SK-N-SH treated with all-trans-retinoic acid at 6 μM for 48 hours (cell line): Measurements from ENCODE around the gene NKAPL.

Experiments
- BACH2 ChIP-seq: fragments of 250-450 bp; sonication (Bioruptor Pico); IDR thresholded peaks from 2 replicates; pipeline ENCODE4 v1.9.0; 2021; ENCODE audit warnings: mild to moderate bottlenecking, borderline replicate concordance
- ESRRG ChIP-seq: fragments of 250-450 bp; sonication (Bioruptor Pico); IDR thresholded peaks from 2 replicates; pipeline ENCODE4 v1.6.1; 2021; ENCODE audit warnings: mild to moderate bottlenecking
- GLIS3 ChIP-seq: fragments of 250-450 bp; sonication (Bioruptor Pico); IDR thresholded peaks from 2 replicates; pipeline ENCODE4 v1.5.0; 2020; ENCODE audit warnings: mild to moderate bottlenecking, moderate library complexity
- OSR1 ChIP-seq: fragments of 250-450 bp; sonication (Bioruptor Pico); IDR thresholded peaks from 2 replicates; pipeline ENCODE4 v1.8.0; 2022; ENCODE audit warnings: moderate library complexity, mild to moderate bottlenecking, inconsistent platforms
- SNAI2 ChIP-seq: fragments of 250-450 bp; sonication (Bioruptor Pico); IDR thresholded peaks from 2 replicates; pipeline ENCODE4 v1.5.0; 2020; ENCODE audit warnings: mild to moderate bottlenecking, moderate library complexity
- TOX ChIP-seq: fragments of 250-450 bp; sonication (Bioruptor Pico); IDR thresholded peaks from 2 replicates; pipeline ENCODE4 v1.8.0; 2021; ENCODE audit warnings: mild to moderate bottlenecking, moderate library complexity, borderline replicate concordance
- ZFP3 ChIP-seq: fragments of 250-450 bp; sonication (Bioruptor Pico); IDR thresholded peaks from 2 replicates; pipeline ENCODE4 v1.5.0; 2020; ENCODE audit warnings: mild to moderate bottlenecking, moderate library complexity
- ZFP30 ChIP-seq: fragments of 450-650 bp; formaldehyde crosslinking; IDR thresholded peaks from 2 replicates; pipeline ENCODE4 v1.5.0; 2022; ENCODE audit warnings: mild to moderate bottlenecking, moderate library complexity
- TF ChIP-seq, protein P1 (sequence below): fragments of 250-450 bp; sonication (Bioruptor Pico); IDR thresholded peaks from 2 replicates; pipeline ENCODE4 v1.8.0; 2021; ENCODE audit warnings: low read depth, mild to moderate bottlenecking, moderate library complexity, borderline replicate concordance
- TF ChIP-seq, protein P2 (sequence below): fragments of 250-450 bp; sonication (Bioruptor Pico); IDR thresholded peaks from 2 replicates; pipeline ENCODE4 v1.5.1; 2021; ENCODE audit warnings: mild to moderate bottlenecking, moderate library complexity
- TF ChIP-seq, protein P3 (sequence below): fragments of 250-450 bp; sonication (Bioruptor Pico); IDR thresholded peaks from 2 replicates; pipeline ENCODE4 v1.5.1; 2020; ENCODE audit warnings: low read depth, mild to moderate bottlenecking, moderate library complexity
- TF ChIP-seq, protein P4 (sequence below): fragments of 250-450 bp; sonication (Bioruptor Pico); IDR thresholded peaks from 2 replicates; pipeline ENCODE4 v1.8.0; 2020; ENCODE audit warnings: mild to moderate bottlenecking, moderate library complexity, borderline replicate concordance
- TF ChIP-seq, protein P5 (sequence below): fragments of 250-450 bp; sonication (Bioruptor Pico); IDR thresholded peaks from 2 replicates; pipeline ENCODE4 v1.5.0; 2020; ENCODE audit warnings: mild to moderate bottlenecking, moderate library complexity

DNA sequence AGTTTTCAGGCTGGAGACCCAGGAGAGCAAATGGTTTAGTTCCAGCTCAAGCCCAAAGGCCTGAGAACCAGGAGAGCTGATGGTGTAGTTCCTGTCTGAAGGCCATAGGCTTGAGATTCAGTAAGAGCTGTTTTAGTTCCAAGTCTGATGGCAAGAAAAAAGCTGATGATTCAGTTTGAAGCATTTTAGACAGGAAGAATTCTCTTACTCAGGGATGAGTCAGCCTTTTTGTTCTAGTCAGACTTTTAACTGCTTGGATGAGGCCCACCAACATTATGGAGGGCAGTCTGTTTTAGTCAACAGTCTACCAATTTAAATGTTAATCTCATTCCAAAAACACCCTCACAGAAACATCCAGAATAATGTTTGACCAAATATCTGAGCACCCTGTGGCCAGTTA lies 10.4 kb downstream of the NKAPL start:
- TF ChIP-seq ZFP30 (CRISPR knock-in tag) = no peak
- TF ChIP-seq, protein P1, sequence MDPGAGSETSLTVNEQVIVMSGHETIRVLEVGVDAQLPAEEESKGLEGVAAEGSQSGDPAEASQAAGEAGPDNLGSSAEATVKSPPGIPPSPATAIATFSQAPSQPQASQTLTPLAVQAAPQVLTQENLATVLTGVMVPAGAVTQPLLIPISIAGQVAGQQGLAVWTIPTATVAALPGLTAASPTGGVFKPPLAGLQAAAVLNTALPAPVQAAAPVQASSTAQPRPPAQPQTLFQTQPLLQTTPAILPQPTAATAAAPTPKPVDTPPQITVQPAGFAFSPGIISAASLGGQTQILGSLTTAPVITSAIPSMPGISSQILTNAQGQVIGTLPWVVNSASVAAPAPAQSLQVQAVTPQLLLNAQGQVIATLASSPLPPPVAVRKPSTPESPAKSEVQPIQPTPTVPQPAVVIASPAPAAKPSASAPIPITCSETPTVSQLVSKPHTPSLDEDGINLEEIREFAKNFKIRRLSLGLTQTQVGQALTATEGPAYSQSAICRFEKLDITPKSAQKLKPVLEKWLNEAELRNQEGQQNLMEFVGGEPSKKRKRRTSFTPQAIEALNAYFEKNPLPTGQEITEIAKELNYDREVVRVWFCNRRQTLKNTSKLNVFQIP = no peak; the same call in 1 of the 2 replicates
- no peak for TF ChIP-seq TOX (CRISPR knock-in tag)
- TF ChIP-seq GLIS3 (CRISPR knock-in tag) = no peak
- TF ChIP-seq, protein P2, sequence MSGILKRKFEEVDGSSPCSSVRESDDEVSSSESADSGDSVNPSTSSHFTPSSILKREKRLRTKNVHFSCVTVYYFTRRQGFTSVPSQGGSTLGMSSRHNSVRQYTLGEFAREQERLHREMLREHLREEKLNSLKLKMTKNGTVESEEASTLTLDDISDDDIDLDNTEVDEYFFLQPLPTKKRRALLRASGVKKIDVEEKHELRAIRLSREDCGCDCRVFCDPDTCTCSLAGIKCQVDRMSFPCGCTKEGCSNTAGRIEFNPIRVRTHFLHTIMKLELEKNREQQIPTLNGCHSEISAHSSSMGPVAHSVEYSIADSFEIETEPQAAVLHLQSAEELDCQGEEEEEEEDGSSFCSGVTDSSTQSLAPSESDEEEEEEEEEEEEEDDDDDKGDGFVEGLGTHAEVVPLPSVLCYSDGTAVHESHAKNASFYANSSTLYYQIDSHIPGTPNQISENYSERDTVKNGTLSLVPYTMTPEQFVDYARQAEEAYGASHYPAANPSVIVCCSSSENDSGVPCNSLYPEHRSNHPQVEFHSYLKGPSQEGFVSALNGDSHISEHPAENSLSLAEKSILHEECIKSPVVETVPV = no peak
- no peak for TF ChIP-seq OSR1
- TF ChIP-seq, protein P3, sequence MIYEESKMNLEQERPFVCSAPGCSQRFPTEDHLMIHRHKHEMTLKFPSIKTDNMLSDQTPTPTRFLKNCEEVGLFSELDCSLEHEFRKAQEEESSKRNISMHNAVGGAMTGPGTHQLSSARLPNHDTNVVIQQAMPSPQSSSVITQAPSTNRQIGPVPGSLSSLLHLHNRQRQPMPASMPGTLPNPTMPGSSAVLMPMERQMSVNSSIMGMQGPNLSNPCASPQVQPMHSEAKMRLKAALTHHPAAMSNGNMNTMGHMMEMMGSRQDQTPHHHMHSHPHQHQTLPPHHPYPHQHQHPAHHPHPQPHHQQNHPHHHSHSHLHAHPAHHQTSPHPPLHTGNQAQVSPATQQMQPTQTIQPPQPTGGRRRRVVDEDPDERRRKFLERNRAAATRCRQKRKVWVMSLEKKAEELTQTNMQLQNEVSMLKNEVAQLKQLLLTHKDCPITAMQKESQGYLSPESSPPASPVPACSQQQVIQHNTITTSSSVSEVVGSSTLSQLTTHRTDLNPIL = no peak
- no peak for TF ChIP-seq BACH2
- TF ChIP-seq ESRRG (CRISPR knock-in tag) = no peak
- TF ChIP-seq, protein P4, sequence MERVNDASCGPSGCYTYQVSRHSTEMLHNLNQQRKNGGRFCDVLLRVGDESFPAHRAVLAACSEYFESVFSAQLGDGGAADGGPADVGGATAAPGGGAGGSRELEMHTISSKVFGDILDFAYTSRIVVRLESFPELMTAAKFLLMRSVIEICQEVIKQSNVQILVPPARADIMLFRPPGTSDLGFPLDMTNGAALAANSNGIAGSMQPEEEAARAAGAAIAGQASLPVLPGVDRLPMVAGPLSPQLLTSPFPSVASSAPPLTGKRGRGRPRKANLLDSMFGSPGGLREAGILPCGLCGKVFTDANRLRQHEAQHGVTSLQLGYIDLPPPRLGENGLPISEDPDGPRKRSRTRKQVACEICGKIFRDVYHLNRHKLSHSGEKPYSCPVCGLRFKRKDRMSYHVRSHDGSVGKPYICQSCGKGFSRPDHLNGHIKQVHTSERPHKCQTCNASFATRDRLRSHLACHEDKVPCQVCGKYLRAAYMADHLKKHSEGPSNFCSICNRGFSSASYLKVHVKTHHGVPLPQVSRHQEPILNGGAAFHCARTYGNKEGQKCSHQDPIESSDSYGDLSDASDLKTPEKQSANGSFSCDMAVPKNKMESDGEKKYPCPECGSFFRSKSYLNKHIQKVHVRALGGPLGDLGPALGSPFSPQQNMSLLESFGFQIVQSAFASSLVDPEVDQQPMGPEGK (CRISPR knock-in tag) = no peak
- no peak for TF ChIP-seq ZFP3 (CRISPR knock-in tag)
- TF ChIP-seq, protein P5, sequence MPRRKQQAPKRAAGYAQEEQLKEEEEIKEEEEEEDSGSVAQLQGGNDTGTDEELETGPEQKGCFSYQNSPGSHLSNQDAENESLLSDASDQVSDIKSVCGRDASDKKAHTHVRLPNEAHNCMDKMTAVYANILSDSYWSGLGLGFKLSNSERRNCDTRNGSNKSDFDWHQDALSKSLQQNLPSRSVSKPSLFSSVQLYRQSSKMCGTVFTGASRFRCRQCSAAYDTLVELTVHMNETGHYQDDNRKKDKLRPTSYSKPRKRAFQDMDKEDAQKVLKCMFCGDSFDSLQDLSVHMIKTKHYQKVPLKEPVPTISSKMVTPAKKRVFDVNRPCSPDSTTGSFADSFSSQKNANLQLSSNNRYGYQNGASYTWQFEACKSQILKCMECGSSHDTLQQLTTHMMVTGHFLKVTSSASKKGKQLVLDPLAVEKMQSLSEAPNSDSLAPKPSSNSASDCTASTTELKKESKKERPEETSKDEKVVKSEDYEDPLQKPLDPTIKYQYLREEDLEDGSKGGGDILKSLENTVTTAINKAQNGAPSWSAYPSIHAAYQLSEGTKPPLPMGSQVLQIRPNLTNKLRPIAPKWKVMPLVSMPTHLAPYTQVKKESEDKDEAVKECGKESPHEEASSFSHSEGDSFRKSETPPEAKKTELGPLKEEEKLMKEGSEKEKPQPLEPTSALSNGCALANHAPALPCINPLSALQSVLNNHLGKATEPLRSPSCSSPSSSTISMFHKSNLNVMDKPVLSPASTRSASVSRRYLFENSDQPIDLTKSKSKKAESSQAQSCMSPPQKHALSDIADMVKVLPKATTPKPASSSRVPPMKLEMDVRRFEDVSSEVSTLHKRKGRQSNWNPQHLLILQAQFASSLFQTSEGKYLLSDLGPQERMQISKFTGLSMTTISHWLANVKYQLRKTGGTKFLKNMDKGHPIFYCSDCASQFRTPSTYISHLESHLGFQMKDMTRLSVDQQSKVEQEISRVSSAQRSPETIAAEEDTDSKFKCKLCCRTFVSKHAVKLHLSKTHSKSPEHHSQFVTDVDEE (CRISPR knock-in tag) = no peak
- no peak for TF ChIP-seq SNAI2 (CRISPR knock-in tag)
